BJ (cell line): ENCODE results near the gene PEX19. TPM values are rescaled to one million over a fixed set of nuclear protein-coding genes. Genes with fewer than 3 reads are reported as not detected.

Source experiments
- CTCF ChIA-PET: fragments of 350-600 bp; formaldehyde crosslinking; extraction: SDS; loops from one replicate; lab custom pipeline; 2021; ENCODE audit warnings: antibody characterized with exemption, inconsistent platforms; lab: Yijun Ruan, JAX
- POLR2A ChIA-PET: fragments of 300-600 bp; sonication (Branson Sonifier 250); formaldehyde crosslinking; extraction: SDS; loops from one replicate; lab custom pipeline; 2021; ENCODE audit warnings: antibody characterized with exemption; lab: Charles Lee
- DNase-seq: peaks from one replicate; pipeline ENCODE4 v3.0.0-alpha.2; 2011; ENCODE audit warnings: low read depth
- H3K27me3 ChIP-seq: 2 replicates; pipeline ENCODE4 v1.6.0; 2011; ENCODE audit warnings: low read length; ENCODE audit not compliant: control insufficient read depth, insufficient read depth
- H3K36me3 ChIP-seq: 2 replicates; pipeline ENCODE4 v1.5.1; 2011; ENCODE audit warnings: low read length; ENCODE audit not compliant: control insufficient read depth, insufficient read depth
- H3K4me3 ChIP-seq: 2 replicates; pipeline ENCODE4 v1.5.1; 2011; ENCODE audit warnings: low read depth, mild to moderate bottlenecking, control low read depth, low read length
- polyA plus RNA-seq: library from polyadenylated mRNA; depleted of rRNA; stranded (reverse); fragments of >200 nt; gene quantifications from 2 replicates; pipeline ENCODE4 v1.2.3, GENCODE V29; 2011
- TF ChIP-seq, protein P1 (sequence below): IDR thresholded peaks from 2 replicates; pipeline ENCODE4 v1.5.1; 2011; ENCODE audit warnings: low read depth, mild to moderate bottlenecking, control low read depth, inconsistent platforms, low read length, moderate library complexity; ENCODE audit not compliant: insufficient read depth

The PEX19 gene
- polyA plus RNA-seq, 1 experiment = 52.6 TPM

DNA sequence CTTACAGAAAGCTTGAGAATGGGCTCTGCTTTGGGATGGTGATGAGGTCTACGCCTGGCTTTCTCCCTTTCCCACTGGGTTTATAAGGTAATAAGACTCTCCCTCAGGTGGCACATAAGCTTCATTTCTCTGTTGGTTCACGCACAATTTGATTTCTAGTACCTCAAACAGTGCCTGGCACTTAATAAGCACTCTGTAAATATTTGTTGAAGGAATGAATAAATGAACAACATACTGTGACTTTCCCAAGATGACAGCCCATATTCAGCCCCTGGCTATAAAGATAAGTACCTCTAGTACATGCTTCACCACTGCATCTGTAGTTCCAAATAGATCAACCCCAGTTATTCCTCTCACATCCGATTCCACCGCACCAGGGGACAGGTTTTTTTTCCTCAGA is 40.3 kb upstream of the PEX19 start:
- Histone ChIP-seq H3K27me3 (no peaks in the 10 kb centered on the region), H3K36me3 (peaks cover 22% of the 10 kb centered on the region), H3K4me3 (no peak overlapping the region)
- CTCF ChIA-PET = interaction anchor here (1.3 kb wide), 1 partner anchor 34 kb away, joined by 6 read pairs; no protein-coding TSS in a partner anchor
- POLR2A ChIA-PET = no interaction called here
- DNase-seq = no peak
- TF ChIP-seq, protein P1, sequence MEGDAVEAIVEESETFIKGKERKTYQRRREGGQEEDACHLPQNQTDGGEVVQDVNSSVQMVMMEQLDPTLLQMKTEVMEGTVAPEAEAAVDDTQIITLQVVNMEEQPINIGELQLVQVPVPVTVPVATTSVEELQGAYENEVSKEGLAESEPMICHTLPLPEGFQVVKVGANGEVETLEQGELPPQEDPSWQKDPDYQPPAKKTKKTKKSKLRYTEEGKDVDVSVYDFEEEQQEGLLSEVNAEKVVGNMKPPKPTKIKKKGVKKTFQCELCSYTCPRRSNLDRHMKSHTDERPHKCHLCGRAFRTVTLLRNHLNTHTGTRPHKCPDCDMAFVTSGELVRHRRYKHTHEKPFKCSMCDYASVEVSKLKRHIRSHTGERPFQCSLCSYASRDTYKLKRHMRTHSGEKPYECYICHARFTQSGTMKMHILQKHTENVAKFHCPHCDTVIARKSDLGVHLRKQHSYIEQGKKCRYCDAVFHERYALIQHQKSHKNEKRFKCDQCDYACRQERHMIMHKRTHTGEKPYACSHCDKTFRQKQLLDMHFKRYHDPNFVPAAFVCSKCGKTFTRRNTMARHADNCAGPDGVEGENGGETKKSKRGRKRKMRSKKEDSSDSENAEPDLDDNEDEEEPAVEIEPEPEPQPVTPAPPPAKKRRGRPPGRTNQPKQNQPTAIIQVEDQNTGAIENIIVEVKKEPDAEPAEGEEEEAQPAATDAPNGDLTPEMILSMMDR = no peak

DNA sequence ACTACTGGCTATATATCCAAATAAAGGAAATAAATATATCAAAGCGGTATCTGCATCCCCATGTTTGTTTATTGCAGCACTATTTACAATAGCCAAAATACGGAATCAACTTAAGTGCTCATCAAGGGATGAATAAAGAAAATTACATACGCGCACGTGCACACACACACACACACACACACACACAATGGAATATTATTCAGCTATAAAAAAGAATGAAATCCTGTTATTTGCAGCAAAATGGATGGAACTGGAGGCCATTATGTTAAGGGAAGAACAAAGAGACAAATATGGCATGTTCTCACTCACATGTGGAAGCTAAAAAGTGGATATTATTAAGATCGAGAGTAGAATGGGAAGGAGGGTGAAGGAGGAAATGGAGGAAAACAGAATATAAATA is 37.9 kb upstream of the PEX19 start:
- ChIA-PET POLR2A (no interaction called here), CTCF (no interaction called here)
- no peak overlapping the region for H3K4me3 ChIP-seq
- no peaks in the 10 kb centered on the region for H3K27me3 ChIP-seq
- TF ChIP-seq, protein P1 = no peak
- no peak for DNase-seq
- H3K36me3 ChIP-seq = peaks cover 17% of the 10 kb centered on the region

DNA sequence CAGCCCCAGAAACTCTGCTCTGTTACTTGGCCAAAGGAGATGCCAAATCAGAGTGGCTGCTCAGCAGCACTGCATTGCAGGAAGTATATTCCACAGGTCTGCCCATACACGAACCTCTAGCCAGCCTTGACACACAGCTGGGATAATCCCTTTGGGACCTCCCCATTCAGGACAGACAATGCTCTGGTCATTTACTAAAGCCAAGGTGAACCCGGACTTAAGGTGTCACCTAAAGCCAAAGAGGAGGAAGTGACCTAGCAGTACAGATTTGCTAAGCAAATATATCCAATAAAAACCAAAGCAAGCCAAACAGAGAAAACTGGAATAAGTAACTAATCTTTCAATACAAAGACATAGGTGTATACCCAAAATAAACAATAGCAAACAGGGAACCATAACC is 30.4 kb upstream of the PEX19 start:
- ChIA-PET POLR2A (no interaction called here), CTCF (interaction anchor here (1.1 kb wide), 1 partner anchor 13 kb away, joined by 4 read pairs; no protein-coding TSS in a partner anchor)
- no peak for DNase-seq
- H3K36me3 ChIP-seq = peaks cover 21% of the 10 kb centered on the region
- H3K27me3 ChIP-seq = no peaks in the 10 kb centered on the region
- TF ChIP-seq, protein P1 = no peak
- no peak overlapping the region for H3K4me3 ChIP-seq

DNA sequence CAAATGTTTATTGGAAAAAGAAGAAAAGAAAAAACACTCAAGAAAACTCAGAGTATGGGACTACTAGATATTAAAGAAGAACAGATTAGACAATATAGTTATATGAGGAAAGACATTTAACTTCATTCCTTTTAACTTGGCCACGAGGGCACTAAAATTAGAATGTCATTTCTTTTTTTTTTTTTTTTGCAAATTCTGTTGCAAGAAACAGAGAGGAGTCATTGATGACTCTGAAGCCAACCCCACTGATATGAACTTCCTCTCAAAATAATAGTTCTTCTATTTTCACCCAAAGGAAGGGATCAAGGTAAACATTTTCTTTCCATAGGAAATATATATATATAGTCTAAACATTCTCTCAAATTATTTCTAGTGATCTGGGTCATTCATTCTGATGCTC is 24.6 kb upstream of the PEX19 start:
- TF ChIP-seq, protein P1 = no peak
- no peak overlapping the region for H3K4me3 ChIP-seq
- H3K36me3 ChIP-seq = peaks cover 38% of the 10 kb centered on the region
- H3K27me3 ChIP-seq = no peaks in the 10 kb centered on the region
- ChIA-PET CTCF (interaction anchor here (9.4 kb wide), 1 partner anchor 18 kb away, joined by 53 read pairs; no protein-coding TSS in a partner anchor), POLR2A (no interaction called here)
- DNase-seq = no peak

DNA sequence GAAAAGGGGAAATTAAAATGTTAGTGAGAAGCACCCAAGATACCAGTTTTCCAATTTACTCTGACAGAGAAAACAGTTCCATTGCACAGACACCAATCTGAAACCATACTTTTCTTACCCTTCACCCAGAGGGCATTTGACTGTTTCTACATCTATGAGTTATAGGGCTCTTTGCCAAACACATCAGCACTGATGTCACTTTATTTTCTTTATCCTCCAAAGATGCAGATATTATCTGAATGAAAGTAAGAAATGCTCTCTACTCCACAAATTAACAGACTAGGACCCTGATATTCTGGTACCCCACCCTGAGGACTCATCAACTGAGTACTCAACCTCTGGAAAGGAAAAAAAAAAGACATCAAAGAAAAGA is 24.2 kb upstream of the PEX19 start:
- POLR2A ChIA-PET = no interaction called here
- no peak for DNase-seq
- Histone ChIP-seq H3K27me3 (no peaks in the 10 kb centered on the region), H3K36me3 (peaks cover 38% of the 10 kb centered on the region), H3K4me3 (no peak overlapping the region)
- CTCF ChIA-PET = interaction anchor here (9.4 kb wide), 1 partner anchor 18 kb away, joined by 53 read pairs; no protein-coding TSS in a partner anchor
- TF ChIP-seq, protein P1 = no peak
